ENCODE results near the gene VDR. TPM values are rescaled to one million over a fixed set of nuclear protein-coding genes. Genes with fewer than 3 reads are reported as not detected.
A peak's percentile ranks its signal among the peaks of the same experiment; 100 is the strongest.

Gene VDR
- polyA plus RNA-seq, 3 donors: 6.0 to 14.8 (median 12.8) TPM

DNA sequence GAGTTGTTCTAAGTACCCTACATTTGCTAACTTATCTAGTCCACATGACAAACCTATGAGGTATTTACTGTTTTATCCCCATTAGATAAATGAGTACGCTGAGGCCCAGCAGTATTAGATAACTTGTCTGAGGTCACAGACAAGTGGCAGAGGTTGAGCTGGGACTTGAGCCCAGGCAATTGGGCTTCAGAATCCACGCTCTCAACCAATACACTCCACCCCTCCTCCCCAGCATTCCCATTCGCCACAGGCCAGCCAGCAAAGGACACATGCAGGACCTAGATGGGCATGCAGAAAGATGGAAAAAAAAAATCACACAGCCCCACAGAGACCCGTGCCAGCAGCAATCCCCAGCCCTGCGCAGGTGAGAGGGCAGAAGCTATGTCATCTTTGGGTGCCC, 97.5 kb downstream of the VDR start:
- no peak overlapping the region for H3K4me3 ChIP-seq (replicated peaks in 1 of 3; ENCODE audit: low read depth in 2 of 3, low read length in 3 of 3)
- H3K36me3 Mint-ChIP-seq: peaks cover 28 to 41% of the 10 kb centered on the region in 2 donors

GRCh38 chr12:47805417-47805816, 99.4 kb downstream of the VDR start:
- peak overlapping the region in 3 of 7 donors; percentile 37 to 86 (median 68) for H3K27ac Mint-ChIP-seq
- peaks cover 22 to 41% of the 10 kb centered on the region in 2 donors for H3K36me3 Mint-ChIP-seq
- intact Hi-C loops (cut with micrococcal nuclease): no loop called here
- Histone ChIP-seq H4K20me1 (ENCODE audit: insufficient read depth, low read length) (peaks cover 39% of the 10 kb centered on the region), H3K4me3 (replicated peaks in 1 of 3; ENCODE audit: low read depth in 2 of 3, low read length in 3 of 3) (no peak overlapping the region), H3K4me2 (replicated peaks; ENCODE audit: extremely low read depth, low read length, poor library complexity, severe bottlenecking) (no peak overlapping the region), H2AFZ (ENCODE audit: insufficient read depth, low read depth, low read length, poor library complexity, severe bottlenecking) (no peak overlapping the region), H3K9me3 (replicated peaks in 1 of 2; ENCODE audit: control insufficient read depth in 1 of 2, insufficient read depth in 1 of 2, low read length in 2 of 2) (no peaks in the 10 kb centered on the region), H3K36me3 (replicated peaks in 1 of 2; ENCODE audit: control insufficient read depth in 1 of 2, insufficient read depth in 2 of 2, low read length in 2 of 2) (peaks cover 11 to 24% of the 10 kb centered on the region in 2 donors), H3K27ac (ENCODE audit: low read depth in 1 of 2, low read length in 2 of 2) (peak overlapping the region in 1 of 2 donors; percentile 9), H3K27me3 (ENCODE audit: control insufficient read depth in 2 of 2, insufficient read depth in 2 of 2, low read length in 2 of 2) (no peaks in the 10 kb centered on the region), H3K79me2 (ENCODE audit: insufficient read depth, low read length) (peaks cover 98% of the 10 kb centered on the region), H3K9ac (ENCODE audit: insufficient read depth, low read length, poor library complexity, severe bottlenecking) (no peak overlapping the region), H3K4me1 (ENCODE audit: control insufficient read depth in 1 of 2, insufficient read depth in 2 of 2, low read length in 2 of 2) (peaks cover 71 to 83% of the 10 kb centered on the region in 2 donors)
- H3K4me1 Mint-ChIP-seq: peaks cover 94% of the 10 kb centered on the region
- H3K27me3 Mint-ChIP-seq (ENCODE audit: low read depth in 3 of 3): peaks cover 0 to 3% (median 3%) of the 10 kb centered on the region in 3 donors
- no peak for TF ChIP-seq CTCF (IDR thresholded peaks at IDR 0.05)
- H3K9me3 Mint-ChIP-seq: no peaks in the 10 kb centered on the region
- no peak for DNase-seq
- H3K4me3 Mint-ChIP-seq: no peak overlapping the region
- WGBS (ENCODE audit: insufficient coverage): 50% methylated on average over 1 of the region's 2 CpGs

More for the DNA sequence above, 97.5 kb downstream of the VDR start:
- H3K9ac ChIP-seq (ENCODE audit: insufficient read depth, low read length, poor library complexity, severe bottlenecking): no peak overlapping the region
- WGBS (ENCODE audit: insufficient coverage): 77% methylated on average over 3 of the region's 5 CpGs
- no peaks in the 10 kb centered on the region for H3K27me3 ChIP-seq (ENCODE audit: control insufficient read depth in 2 of 2, insufficient read depth in 2 of 2, low read length in 2 of 2)
- Mint-ChIP-seq H3K9me3 (no peaks in the 10 kb centered on the region), H3K27me3 (ENCODE audit: low read depth in 3 of 3) (peaks cover 0 to 3% (median 2%) of the 10 kb centered on the region in 3 donors), H3K4me3 (no peak overlapping the region), H3K27ac (peak overlapping the region in 5 of 7 donors; percentile 24 to 94 (median 63)), H3K4me1 (peaks cover 94% of the 10 kb centered on the region)
- H3K36me3 ChIP-seq (replicated peaks in 1 of 2; ENCODE audit: control insufficient read depth in 1 of 2, insufficient read depth in 2 of 2, low read length in 2 of 2): peaks cover 11 to 24% of the 10 kb centered on the region in 2 donors
- no peaks in the 10 kb centered on the region for H3K9me3 ChIP-seq (replicated peaks in 1 of 2; ENCODE audit: control insufficient read depth in 1 of 2, insufficient read depth in 1 of 2, low read length in 2 of 2)
- intact Hi-C loops (cut with micrococcal nuclease): no loop called here
- peak overlapping the region; percentile 55 for H3K4me2 ChIP-seq (replicated peaks; ENCODE audit: extremely low read depth, low read length, poor library complexity, severe bottlenecking)
- H3K27ac ChIP-seq (ENCODE audit: low read depth in 1 of 2, low read length in 2 of 2): peak overlapping the region; percentile 87 to 91
- DNase-seq: no peak
- H2AFZ ChIP-seq (ENCODE audit: insufficient read depth, low read depth, low read length, poor library complexity, severe bottlenecking): no peak overlapping the region
- H4K20me1 ChIP-seq (ENCODE audit: insufficient read depth, low read length): peaks cover 27% of the 10 kb centered on the region
- H3K4me1 ChIP-seq (ENCODE audit: control insufficient read depth in 1 of 2, insufficient read depth in 2 of 2, low read length in 2 of 2): peaks cover 71 to 83% of the 10 kb centered on the region in 2 donors
- peaks cover 99% of the 10 kb centered on the region for H3K79me2 ChIP-seq (ENCODE audit: insufficient read depth, low read length)
- no peak for TF ChIP-seq CTCF (IDR thresholded peaks at IDR 0.05)
